GM18909 (cell line): ENCODE results near the gene RP9.

Experiments
- ATAC-seq: cut with Tn5 transposase; IDR thresholded peaks from one replicate; pipeline ENCODE4 v1.9.1; 2021; ENCODE audit warnings: mild to moderate bottlenecking; ENCODE audit not compliant: unreplicated experiment, poor library complexity

Gene RP9

DNA sequence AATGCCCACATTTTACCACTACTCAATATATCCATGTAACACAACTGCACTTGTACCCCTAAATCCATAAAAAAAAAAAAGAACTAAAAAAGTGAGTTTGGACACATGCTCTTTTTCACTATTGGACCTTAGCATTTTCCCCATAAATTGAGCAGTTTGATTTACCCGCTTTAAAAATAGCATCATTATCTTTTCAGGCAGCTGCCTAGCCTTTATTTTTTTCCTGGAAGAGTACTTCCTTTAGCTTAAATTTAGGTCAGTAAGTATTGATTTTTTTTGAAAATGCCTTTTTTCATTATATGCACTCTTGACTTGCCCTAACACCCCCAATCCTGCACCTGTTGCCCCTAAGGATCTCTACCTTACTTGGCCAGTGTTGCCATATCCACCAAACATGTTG, 41.3 kb downstream of the RP9 start:
- ATAC-seq = no peak

DNA sequence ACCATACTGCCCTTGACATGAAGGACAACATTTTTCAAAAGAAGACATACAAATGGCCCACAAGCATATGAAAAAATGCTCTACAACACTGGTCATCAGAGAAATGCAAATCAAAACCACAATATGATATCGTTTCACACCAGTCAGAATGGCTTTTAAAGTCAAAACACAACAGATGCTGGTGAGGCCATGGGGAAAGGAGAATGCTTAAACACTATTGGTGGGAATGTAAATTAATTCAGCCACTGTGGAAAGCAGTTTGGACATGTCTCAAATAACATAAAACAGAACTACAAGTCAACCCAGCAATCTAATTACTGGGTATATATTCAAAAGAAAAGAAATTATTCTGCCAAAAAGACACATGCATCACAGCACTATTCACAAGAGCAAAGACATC, 42.4 kb downstream of the RP9 start:
- ATAC-seq = no peak

GRCh38 chr7:33065981-33066380, 43.2 kb downstream of the RP9 start:
- ATAC-seq = no peak

DNA sequence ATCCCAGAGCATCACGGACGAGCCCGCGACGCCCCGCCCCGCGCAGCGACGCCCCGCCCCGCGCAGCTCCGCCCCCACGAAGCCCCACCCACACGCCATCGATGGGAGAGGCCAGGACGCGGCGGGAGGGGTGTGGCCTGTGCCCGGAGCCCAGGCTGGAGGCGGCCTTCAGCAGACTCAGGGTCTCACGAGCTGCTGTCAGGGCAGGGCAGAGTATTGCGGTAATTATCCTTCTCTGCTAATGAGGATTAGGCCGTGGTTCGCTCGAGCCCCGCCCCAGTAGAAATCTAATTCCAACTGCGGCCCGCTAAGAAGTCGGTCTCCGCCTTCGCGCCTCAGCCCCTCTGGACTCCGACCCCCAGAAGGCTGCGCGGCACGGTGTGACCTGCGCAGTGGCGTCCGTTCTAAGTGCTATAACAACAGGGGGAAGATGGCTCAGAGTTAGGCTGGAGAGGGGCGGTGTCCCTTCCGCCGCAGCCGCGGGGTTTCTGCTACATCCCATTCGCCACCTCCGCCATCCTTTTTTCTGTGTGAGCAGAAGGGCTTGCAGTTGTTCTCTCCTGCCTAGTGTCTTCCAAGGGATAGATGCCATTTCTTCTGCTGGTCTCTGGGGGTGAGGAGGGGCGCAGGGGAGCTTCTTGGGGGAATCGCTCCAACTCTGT, 46.3 kb downstream of the RP9 start:
- peak; percentile 94 for ATAC-seq

GRCh38 chr7:33062023-33062781, 47.0 kb downstream of the RP9 start, which contains the start of gene NT5C3A:
NT5C3A (minus strand) TSS chr7:33062776; CDS start chr7:33062705, 71 bp downstream.
- peak; percentile 42 for ATAC-seq

- no peak for ATAC-seq
Measured at GRCh38 chr7:33061282-33061937, 47.8 kb downstream of the RP9 start.

DNA sequence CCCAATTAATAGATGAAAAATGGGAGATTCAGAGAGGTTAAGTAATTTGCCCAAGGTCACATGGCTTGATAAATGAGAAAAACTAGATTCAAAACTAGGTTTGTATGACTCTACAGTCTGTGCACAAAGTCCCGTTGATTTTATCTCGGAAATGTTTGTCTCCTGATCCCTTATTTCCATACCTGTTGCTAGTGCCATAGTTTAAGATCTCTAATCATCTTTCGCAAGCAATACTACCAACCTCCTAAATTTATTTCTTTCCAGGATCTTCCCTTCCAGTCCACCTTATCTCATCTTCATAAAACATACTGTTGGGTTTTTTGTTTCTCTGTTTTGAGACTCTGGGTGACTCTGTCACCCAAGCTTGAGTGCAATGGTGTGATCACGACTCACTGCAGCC, 49.6 kb downstream of the RP9 start:
- no peak for ATAC-seq

GRCh38 chr7:33055158-33055557, 54.0 kb downstream of the RP9 start:
- no peak for ATAC-seq

DNA sequence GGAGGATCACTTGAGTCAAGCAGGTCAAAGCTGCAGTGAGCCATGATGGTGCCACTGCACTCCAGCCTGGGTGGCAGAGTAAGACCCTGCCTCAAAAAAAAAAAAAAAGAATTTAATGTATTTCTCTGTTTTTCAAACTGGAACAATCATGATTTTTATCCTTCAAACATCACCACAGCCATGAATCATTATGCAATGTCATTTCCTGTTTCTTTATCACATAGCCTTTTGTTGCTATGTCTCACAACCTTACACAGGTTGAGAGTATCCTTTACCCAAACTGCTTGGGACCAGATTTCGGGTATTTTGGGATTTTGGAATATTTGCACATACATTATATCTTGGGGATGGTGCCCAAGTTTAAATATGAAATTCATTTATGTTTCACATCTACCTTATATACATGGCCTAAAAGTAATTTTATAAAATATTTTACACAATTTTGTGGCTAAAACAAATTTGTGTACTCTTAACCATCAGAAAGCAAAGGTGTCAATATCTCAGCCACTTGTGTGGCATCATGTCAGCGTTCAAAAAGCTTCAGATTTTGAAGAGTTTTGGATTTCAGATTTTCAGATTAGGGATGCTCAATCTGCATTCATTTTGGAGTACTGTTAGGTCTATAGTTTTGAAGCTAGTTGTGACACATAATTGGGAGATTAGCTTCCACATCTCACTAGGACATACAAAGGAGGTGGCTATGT, 54.8 kb downstream of the RP9 start:
- ATAC-seq = peak; percentile 37

DNA sequence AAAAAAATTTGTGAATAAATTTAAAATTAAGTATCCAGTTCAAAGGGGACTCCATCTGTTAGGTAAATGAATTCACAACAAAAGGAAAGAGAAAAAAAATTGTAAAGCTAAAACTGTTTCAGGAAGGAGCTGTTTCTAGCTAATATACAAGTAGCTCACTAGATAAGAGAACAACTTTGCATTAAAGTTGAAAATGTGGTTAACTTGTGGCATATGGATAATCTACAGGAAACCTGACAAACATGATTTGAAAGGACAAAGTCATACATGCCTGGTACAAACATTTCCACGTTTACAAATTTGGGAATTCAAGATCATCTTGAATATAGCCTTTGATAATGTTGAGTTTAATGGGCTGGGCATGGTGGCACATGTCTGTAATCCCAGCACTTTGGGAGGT, 55.5 kb downstream of the RP9 start:
- ATAC-seq = no peak

- peak; percentile 56 for ATAC-seq
Measured at GRCh38 chr7:33050535-33051318, 58.5 kb downstream of the RP9 start.

DNA sequence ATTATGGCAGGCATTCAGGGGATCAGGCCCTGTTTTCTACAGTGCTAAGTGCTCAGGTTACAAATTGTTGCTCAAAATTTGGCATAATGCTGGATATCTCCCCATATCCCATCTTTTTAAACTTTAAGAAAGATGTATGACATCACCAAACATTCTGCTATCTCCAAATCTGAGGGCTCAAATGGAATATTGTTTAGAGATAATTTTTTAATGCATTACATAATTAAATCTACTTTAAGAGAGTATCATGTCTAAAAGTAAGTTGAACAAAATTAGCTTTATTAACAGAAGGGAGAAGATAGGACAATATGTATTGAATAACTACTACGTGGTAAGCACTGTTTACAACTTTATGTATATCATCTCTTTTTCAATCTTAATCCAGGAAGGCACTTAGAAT, 60.5 kb downstream of the RP9 start:
- no peak for ATAC-seq

GRCh38 chr7:33048257-33048656, 60.9 kb downstream of the RP9 start:
- ATAC-seq = no peak

DNA sequence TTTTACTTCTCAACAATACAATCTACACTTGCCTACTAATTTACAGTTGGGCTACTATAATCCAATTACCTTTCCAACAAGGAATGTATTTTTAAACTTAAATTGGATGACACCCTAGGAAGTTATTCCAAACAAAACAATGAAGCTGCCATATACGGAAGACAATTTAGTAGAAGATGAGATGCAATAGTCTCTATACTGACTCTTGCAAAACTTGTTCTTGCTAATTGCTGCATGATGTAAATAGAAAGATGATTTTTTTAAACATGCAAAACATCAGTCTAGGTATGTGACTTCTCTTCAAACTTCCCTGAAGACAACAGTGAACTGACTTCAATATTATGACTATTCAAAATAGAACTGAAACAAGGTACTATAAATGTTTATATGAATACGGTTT, 64.2 kb downstream of the RP9 start:
- no peak for ATAC-seq
